ENCODE data around the gene STX16. TPM values are rescaled to one million over a fixed set of nuclear protein-coding genes. Genes with fewer than 3 reads are reported as not detected.
"Not testable (repeated sequence)": the region's sequence is repeated elsewhere in the genome, so short reads cannot be mapped to it uniquely, and the experiment has no call there.

Gene STX16
- total RNA-seq, 1 donor from 2014 or later: 126 TPM

- intact Hi-C loops (cut with micrococcal nuclease): no loop called here
Measured at GRCh38 chr20:58719258-58719657, 68.2 kb downstream of the STX16 start.

DNA sequence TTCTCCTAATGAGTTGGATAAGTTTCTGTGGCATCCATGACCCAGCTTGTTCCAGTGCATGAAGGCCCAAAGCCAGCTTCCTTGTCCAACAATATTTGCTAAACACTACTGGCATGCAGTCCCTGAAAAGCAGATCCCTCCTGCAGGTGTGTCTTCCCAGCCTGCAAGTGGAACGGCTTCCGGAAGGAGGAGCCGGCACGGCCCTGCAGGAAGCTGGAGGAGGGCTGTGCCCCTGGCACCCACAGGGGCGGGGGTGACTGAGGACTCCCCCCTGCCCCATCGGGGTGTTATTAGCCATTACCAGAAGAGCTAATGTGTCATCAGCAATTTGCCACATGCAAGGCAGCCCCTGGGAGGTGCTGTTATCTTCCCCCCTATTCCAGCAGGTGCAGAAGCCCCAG is 68.9 kb downstream of the STX16 start:
- intact Hi-C loops (cut with micrococcal nuclease): no loop called here

DNA sequence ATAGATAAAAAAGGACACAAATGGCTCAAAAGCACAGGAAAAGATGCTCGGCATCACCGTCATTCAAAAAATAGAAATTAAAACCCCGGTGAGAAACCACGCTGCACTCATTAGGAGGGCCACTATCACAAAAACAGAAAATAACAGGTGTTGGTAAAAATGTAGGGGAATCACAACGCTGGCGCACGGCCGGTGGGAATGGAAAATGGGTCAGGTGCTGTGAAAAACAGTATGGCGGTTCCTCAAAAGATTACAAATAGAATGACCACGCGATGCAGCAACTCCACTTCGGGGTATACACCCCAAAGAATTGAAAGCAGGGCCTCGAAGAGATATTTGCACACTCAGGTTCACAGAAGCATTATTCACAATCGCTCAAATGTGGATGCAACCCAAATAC is 69.8 kb downstream of the STX16 start:
- intact Hi-C loops (cut with micrococcal nuclease): no loop called here

DNA sequence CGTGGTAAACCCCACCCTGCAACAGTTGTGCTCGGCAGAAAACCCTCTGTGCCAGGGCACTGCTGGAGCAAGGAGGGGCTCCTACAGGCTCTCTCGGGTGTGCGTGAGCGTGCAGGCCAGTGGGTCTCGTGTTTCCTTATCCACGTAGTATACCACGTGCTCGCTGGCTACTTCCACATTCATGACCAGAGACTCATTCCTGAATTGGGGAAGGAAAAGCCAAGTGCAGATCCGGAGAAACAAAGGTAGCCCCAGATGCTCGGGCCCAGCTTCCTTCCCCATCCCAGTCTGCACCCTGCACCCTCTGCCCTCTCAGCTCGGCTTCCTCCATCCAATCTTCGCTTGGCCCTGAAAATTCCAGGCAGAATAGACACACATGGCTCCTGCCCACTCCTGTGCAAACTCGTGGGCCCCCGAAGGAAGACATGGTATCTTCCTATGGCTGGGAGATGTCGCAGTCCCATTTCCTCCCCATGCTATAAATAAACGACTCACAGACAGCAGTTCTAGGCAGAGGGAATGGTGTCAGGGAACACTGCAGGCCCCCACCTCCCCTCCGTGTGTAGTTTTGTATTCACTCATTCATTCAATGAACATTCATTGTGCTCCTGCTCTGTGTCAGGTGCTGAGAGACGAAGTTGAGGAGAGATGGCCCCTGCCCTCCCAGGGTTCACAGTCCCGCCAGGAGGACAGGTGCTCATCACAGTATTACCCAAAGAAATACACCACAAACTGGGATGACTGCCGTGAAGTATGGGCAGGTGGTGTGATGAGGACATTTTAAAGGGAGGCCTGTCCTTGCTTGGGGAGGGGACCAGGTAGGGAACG is 71.1 kb downstream of the STX16 start:
- intact Hi-C loops (cut with micrococcal nuclease): no loop called here

- intact Hi-C loops (cut with micrococcal nuclease): no loop called here
Measured at GRCh38 chr20:58722877-58723627, 72.0 kb downstream of the STX16 start.

- intact Hi-C loops (cut with micrococcal nuclease): no loop called here
Measured at GRCh38 chr20:58723628-58723984, 72.5 kb downstream of the STX16 start.

- intact Hi-C loops (cut with micrococcal nuclease): not testable (repeated sequence)
Measured at GRCh38 chr20:58726156-58726555, 75.1 kb downstream of the STX16 start.

Other genes starting within 250 kb of the STX16 start
- not detected in 2 replicates for gene APCDD1L, start 135.9 kb upstream of the STX16 start, total RNA-seq
- gene NPEPL1, start 41.5 kb downstream of the STX16 start, total RNA-seq: 26.0 and 26.7 TPM in 2 replicates
- gene GNAS-AS1, start 199.6 kb downstream of the STX16 start, total RNA-seq: 1.4 and 1.7 TPM in 2 replicates
- 738 and 772 TPM in 2 replicates for gene GNAS, start 201.4 kb downstream of the STX16 start, total RNA-seq